Tibial nerve (tissue), 4 donors: ENCODE measurements around the gene TMEM63A.
"Not testable (repeated sequence)": the region's sequence is repeated elsewhere in the genome, so short reads cannot be mapped to it uniquely, and the experiment has no call there.

Source experiments
- CTCF ChIP-seq, 5 experiments: fragments of 200-600 bp in 3 of 5; fragments of 450-650 bp in 2 of 5; sonication (generic) in 3 of 5; IDR thresholded peaks; one replicate each; pipeline ENCODE4 v1.5.1; 2016 to 2019; ENCODE audit warnings: antibody characterized with exemption in 5 of 5, mild to moderate bottlenecking in 3 of 5, moderate library complexity in 2 of 5
- EP300 ChIP-seq, 2 donors: sonication (generic); formaldehyde crosslinking; IDR thresholded peaks; one replicate each; pipeline ENCODE4 v1.6.1; 2017; ENCODE audit warnings: antibody characterized with exemption in 2 of 2, mild to moderate bottlenecking in 1 of 2

- not testable (repeated sequence) for TF ChIP-seq EP300, CTCF (IDR thresholded peaks at IDR 0.05)
These were observed 45.9 kb downstream of the TMEM63A start for GRCh38 chr1:225836296-225836695.
